Urinary bladder (tissue), 4 donors: Measurements from ENCODE around the gene CCDC197. TPM values are rescaled to one million over a fixed set of nuclear protein-coding genes. Genes with fewer than 3 reads are reported as not detected.

ENCODE experiments used
- DNase-seq: peaks from one replicate; pipeline ENCODE4 v3.0.0-alpha.2; 2015; ENCODE audit errors: extremely low spot score
- H3K27ac ChIP-seq: one replicate; pipeline ENCODE4 v1.5.1; 2013; ENCODE audit warnings: low read depth, mild to moderate bottlenecking, moderate library complexity
- H3K36me3 ChIP-seq: one replicate; pipeline ENCODE4 v1.6.1; 2013; ENCODE audit warnings: mild to moderate bottlenecking, moderate library complexity; ENCODE audit not compliant: insufficient read depth
- H3K4me1 ChIP-seq: one replicate; pipeline ENCODE4 v1.6.1; 2013; ENCODE audit warnings: mild to moderate bottlenecking, moderate library complexity; ENCODE audit not compliant: insufficient read depth
- H3K4me3 ChIP-seq: one replicate; pipeline ENCODE4 v1.5.1; 2013; ENCODE audit warnings: low read depth, low read length
- WGBS: extraction: QIAGEN DNeasy Blood & Tissue Kit; methylation state at CpG from one replicate; pipeline ENCODE4 v1.1.7; 2013; 5-methylcytosine and 5-hydroxymethylcytosine counted together
- polyA plus RNA-seq: library from polyadenylated mRNA; stranded (reverse); fragments of 200-250 nt; gene quantifications from one replicate; pipeline ENCODE4 v1.2.3, GENCODE V29; 2013
- small RNA-seq: library from RNA; depleted of rRNA; stranded (forward); fragments of <200 nt; gene quantifications from one replicate; pipeline ENCODE3, GENCODE V24; 2014
- total RNA-seq: library from RNA; depleted of rRNA; stranded (reverse); fragments of >200 nt; gene quantifications from one replicate; pipeline ENCODE4 v1.2.3, GENCODE V29; 2014
- donor health status: healthy with polysubstance abuse.
- donor health status: healthy.

CCDC197 gene
- total and polyA plus RNA-seq, 2 donors = not detected

DNA sequence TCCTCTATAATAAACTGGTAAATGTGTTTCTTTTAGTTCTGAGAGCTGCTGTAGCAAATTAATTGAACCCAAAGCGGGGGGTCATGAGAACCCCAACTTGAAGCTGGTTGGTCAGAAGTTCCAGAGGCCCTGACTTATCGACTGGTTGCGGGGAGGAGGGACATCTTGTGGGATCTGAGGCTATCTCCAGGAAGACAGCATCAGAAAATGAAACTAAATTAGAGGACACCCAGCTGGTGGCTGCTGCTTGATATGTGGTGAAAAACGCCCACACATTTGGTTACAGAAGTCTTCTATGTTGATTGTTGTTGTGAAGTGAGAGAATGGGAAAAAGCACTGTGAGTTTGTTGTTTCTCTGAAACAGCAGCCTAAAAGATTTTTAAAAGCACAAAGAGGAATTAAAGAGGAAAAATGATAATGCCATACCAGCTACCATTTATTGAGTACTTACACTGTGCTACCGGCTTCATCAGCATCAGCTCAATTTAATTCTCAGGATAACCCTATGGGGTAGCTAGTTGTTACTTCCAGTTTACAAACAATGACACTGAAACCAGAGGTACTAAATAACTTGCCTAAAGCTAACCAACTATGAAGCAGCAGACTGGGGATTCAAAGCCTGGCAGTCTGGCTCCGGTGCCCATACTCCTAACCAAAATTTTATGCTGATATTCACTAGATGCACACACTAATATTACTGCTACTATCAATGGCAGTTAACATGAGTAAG lies 59.6 kb downstream of the CCDC197 start:
- DNase-seq = no peak
- Histone ChIP-seq H3K27ac (no peak overlapping the region), H3K4me3 (no peak overlapping the region), H3K36me3 (peaks cover 19% of the 10 kb centered on the region), H3K4me1 (no peaks in the 10 kb centered on the region)
- WGBS = 84% methylated on average over 6 of the region's 6 CpGs

DNA sequence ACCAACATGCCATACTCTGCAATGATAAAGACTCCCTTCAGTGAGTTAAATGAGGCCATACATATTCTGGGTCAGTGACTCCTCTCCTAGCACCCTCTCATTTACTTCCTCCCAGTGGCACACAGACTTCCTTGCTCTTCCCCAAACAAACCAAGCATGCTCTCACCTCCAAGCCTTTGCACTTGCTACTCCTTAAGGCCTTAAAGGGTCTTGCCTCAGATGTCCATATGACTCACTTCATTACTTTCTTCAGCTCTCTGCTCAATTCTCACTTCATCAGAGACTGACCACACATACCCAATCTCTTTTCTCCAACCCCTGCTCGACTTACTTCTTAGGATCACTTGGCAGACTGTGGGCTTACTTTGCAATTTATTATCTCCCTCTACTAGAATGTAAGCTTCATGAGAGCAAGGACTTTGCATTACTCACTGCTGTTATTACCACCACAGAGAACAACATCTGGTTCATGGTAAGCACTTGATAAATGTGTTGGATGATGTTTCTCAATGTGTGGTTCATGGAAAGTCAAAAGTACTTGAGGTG lies 61.1 kb downstream of the CCDC197 start:
- Histone ChIP-seq H3K27ac (no peak overlapping the region), H3K4me1 (no peaks in the 10 kb centered on the region), H3K4me3 (no peak overlapping the region), H3K36me3 (peaks cover 19% of the 10 kb centered on the region)
- WGBS = 86% methylated on average over 1 of the region's 1 CpG
- DNase-seq = no peak

Small RNAs within 50 kb of the gene (small RNA-seq; reads per million reads assigned to genes)
- not detected for gene MIR4506

Other genes starting within 250 kb of the CCDC197 start
- gene PRIMA1, start 208.8 kb upstream of the CCDC197 start, total RNA-seq = 1.3 TPM
- gene PRIMA1, start 208.8 kb upstream of the CCDC197 start, polyA plus RNA-seq = 17.4 TPM
- gene FAM181A, start 70.0 kb upstream of the CCDC197 start, total RNA-seq = not detected
- not detected for gene FAM181A, start 70.0 kb upstream of the CCDC197 start, polyA plus RNA-seq
- gene ASB2, start 20.7 kb upstream of the CCDC197 start, total RNA-seq = 32.3 TPM
- gene ASB2, start 20.7 kb upstream of the CCDC197 start, polyA plus RNA-seq = 72.7 TPM
- 2.0 TPM for gene OTUB2, start 29.0 kb downstream of the CCDC197 start, total RNA-seq
- 0.41 TPM for gene OTUB2, start 29.0 kb downstream of the CCDC197 start, polyA plus RNA-seq
- gene DDX24, start 83.9 kb downstream of the CCDC197 start, total RNA-seq = 55.1 TPM
- 144 TPM for gene DDX24, start 83.9 kb downstream of the CCDC197 start, polyA plus RNA-seq
- gene IFI27L1, start 84.0 kb downstream of the CCDC197 start, total RNA-seq = 7.2 TPM
- 18.9 TPM for gene IFI27L1, start 84.0 kb downstream of the CCDC197 start, polyA plus RNA-seq
- 19.9 TPM for gene IFI27, start 113.4 kb downstream of the CCDC197 start, total RNA-seq
- gene IFI27, start 113.4 kb downstream of the CCDC197 start, polyA plus RNA-seq = 417 TPM
- 16.6 TPM for gene IFI27L2, start 132.3 kb downstream of the CCDC197 start, total RNA-seq
- gene IFI27L2, start 132.3 kb downstream of the CCDC197 start, polyA plus RNA-seq = 77.6 TPM
- 0.37 TPM for gene PPP4R4, start 177.0 kb downstream of the CCDC197 start, total RNA-seq
- gene PPP4R4, start 177.0 kb downstream of the CCDC197 start, polyA plus RNA-seq = 0.63 TPM